Measurements from ENCODE around the gene SCN7A.
"Not testable (repeated sequence)": the region's sequence is repeated elsewhere in the genome, so short reads cannot be mapped to it uniquely, and the experiment has no call there.

SCN7A gene

GRCh38 chr2:166410828-166411472 is 83.1 kb downstream of the SCN7A start:
- no peak for TF ChIP-seq CTCF (IDR thresholded peaks at IDR 0.05; ENCODE audit: low read depth, low read length, missing control alignments)
- peak; percentile 29 for DNase-seq (ENCODE audit: low read depth)
- H3K4me3 ChIP-seq (ENCODE audit: low read depth, low read length) = no peak overlapping the region
- in situ Hi-C loops (cut with HindIII; ENCODE audit: low sequenced_read_pairs) = no loop called here

- in situ Hi-C loops (cut with HindIII; ENCODE audit: low sequenced_read_pairs); H3K4me3 ChIP-seq (ENCODE audit: low read depth, low read length); DNase-seq (ENCODE audit: low read depth): not testable (repeated sequence)
These were observed 86.3 kb downstream of the SCN7A start for GRCh38 chr2:166407746-166408145.

- no peak for TF ChIP-seq CTCF (IDR thresholded peaks at IDR 0.05; ENCODE audit: low read depth, low read length, missing control alignments)
- in situ Hi-C loops (cut with HindIII; ENCODE audit: low sequenced_read_pairs) = no loop called here
- no peak overlapping the region for H3K4me3 ChIP-seq (ENCODE audit: low read depth, low read length)
- DNase-seq (ENCODE audit: low read depth) = no peak
These were observed 87.7 kb downstream of the SCN7A start for GRCh38 chr2:166406374-166406773.

- in situ Hi-C loops (cut with HindIII; ENCODE audit: low sequenced_read_pairs) = no loop called here
- no peak for TF ChIP-seq CTCF (IDR thresholded peaks at IDR 0.05; ENCODE audit: low read depth, low read length, missing control alignments)
- no peak for DNase-seq (ENCODE audit: low read depth)
These were observed 88.5 kb downstream of the SCN7A start for GRCh38 chr2:166405569-166405926.

GRCh38 chr2:166404831-166405568 is 89.0 kb downstream of the SCN7A start:
- no peak for TF ChIP-seq CTCF (IDR thresholded peaks at IDR 0.05; ENCODE audit: low read depth, low read length, missing control alignments)

More at GRCh38 chr2:166405569-166405926, 88.5 kb downstream of the SCN7A start:
- no peak overlapping the region for H3K4me3 ChIP-seq (ENCODE audit: low read depth, low read length)

GRCh38 chr2:166394245-166394644 is 99.8 kb downstream of the SCN7A start:
- H3K4me3 ChIP-seq (ENCODE audit: low read depth, low read length) = no peak overlapping the region
- in situ Hi-C loops (cut with HindIII; ENCODE audit: low sequenced_read_pairs) = loop anchor here (25.0 kb wide), 1 partner anchor 207 kb away; no protein-coding TSS in a partner anchor
- no peak for DNase-seq (ENCODE audit: low read depth)
- no peak for TF ChIP-seq CTCF (IDR thresholded peaks at IDR 0.05; ENCODE audit: low read depth, low read length, missing control alignments)

More at GRCh38 chr2:166404831-166405568, 89.0 kb downstream of the SCN7A start:
- no peak overlapping the region for H3K4me3 ChIP-seq (ENCODE audit: low read depth, low read length)
- DNase-seq (ENCODE audit: low read depth) = no peak
- in situ Hi-C loops (cut with HindIII; ENCODE audit: low sequenced_read_pairs) = no loop called here

GRCh38 chr2:166393008-166393407 is 101.0 kb downstream of the SCN7A start:
- no peak overlapping the region for H3K4me3 ChIP-seq (ENCODE audit: low read depth, low read length)
- in situ Hi-C loops (cut with HindIII; ENCODE audit: low sequenced_read_pairs) = loop anchor here (25.0 kb wide), 1 partner anchor 206 kb away; no protein-coding TSS in a partner anchor
- DNase-seq (ENCODE audit: low read depth) = no peak
- no peak for TF ChIP-seq CTCF (IDR thresholded peaks at IDR 0.05; ENCODE audit: low read depth, low read length, missing control alignments)
